ENCODE data around the gene SMCO2.

Gene SMCO2

DNA sequence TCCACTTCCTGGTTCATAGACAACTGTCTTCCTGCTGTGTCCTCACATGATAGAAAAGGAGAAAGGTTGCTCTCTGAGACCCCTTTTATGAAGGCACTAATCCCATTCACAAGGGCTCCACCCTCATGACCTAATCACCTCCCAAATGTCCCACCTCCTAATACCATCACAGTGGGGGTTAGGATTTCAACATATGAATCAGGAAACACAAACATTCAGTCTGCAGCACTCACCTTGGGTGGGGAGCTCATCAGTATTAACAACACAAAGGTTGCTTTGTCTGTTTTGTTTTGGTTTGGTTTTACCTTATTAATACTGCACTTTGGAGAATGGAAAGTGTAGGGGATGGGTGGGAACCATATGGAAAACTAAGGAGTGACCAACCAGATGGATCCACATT is 10.5 kb upstream of the SMCO2 start:
- H3K4me3 ChIP-seq (ENCODE audit: low read length) = no peak overlapping the region
- no peak for TF ChIP-seq ZNF274 (IDR thresholded peaks at IDR 0.05; ENCODE audit: low read depth, low read length)

DNA sequence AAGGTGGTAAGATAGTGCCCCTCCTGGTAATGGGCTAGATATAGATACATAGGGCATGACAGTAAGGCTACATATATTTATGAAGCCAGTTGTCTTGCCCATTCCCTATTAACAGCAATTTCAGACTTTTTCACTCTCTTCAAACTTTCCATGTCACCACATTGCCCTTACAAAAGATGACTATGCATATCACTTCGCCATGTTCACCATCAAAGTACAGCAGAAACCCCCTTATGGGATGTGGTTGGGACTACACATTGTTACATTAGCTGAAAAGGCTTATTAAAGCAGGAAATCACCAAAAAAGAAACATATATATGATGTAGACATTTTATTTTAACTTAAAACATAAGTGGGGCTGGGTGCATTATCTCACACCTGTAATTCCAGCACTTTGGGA is 9.8 kb upstream of the SMCO2 start:
- no peak for TF ChIP-seq ZNF274 (IDR thresholded peaks at IDR 0.05; ENCODE audit: low read depth, low read length)

DNA sequence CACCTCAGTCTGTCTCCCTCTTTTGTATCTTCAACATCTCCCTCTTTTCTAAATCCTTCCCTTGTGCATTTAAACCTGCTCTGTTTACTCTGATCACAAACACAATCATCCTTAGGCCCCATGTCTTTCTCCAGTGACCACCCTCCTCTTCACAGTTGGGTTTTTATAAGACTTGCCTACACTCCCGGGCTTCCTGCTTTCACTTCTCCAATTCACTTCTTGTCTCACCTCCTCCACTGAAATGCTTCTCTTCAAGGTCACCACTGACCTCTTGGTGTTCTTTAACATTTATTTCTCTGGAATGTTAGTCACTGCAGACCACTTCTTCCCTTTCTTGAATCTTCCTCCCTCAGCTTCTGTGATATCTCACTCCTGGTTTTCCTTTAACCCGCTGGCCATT is 8.7 kb upstream of the SMCO2 start:
- no peak overlapping the region for H3K4me3 ChIP-seq (ENCODE audit: low read length)
- TF ChIP-seq ZNF274 (IDR thresholded peaks at IDR 0.05; ENCODE audit: low read depth, low read length) = no peak

More for the DNA sequence above, 9.8 kb upstream of the SMCO2 start:
- no peak overlapping the region for H3K4me3 ChIP-seq (ENCODE audit: low read length)

GRCh38 chr12:27447761-27448160 is 1.2 kb downstream of the SMCO2 start:
- no peak for TF ChIP-seq ZNF274 (IDR thresholded peaks at IDR 0.05; ENCODE audit: low read depth, low read length)
- no peak overlapping the region for H3K4me3 ChIP-seq (ENCODE audit: low read length)

DNA sequence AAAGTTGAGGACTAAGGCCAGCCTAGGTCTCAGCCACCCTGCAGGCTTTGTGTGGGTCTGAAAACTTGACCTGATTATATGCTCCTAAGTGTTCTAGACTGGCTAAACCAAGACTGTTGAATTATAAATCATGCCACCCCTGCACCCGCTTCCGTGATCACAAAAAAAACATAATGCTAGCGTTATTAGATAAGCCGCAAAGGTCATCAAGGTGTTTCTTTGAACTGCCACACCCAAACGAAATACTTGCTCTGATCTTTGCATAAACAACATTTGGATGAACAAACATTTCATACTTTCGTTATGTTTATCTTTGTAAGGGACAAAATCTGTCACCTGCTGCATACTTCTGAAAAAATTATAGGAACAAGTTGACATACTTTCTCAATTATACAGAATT is 2.5 kb downstream of the SMCO2 start:
- H3K4me3 ChIP-seq (ENCODE audit: low read length) = no peak overlapping the region
- no peak for TF ChIP-seq ZNF274 (IDR thresholded peaks at IDR 0.05; ENCODE audit: low read depth, low read length)

GRCh38 chr12:27449893-27450534 is 3.5 kb downstream of the SMCO2 start:
- no peak overlapping the region for H3K4me3 ChIP-seq (ENCODE audit: low read length)
- TF ChIP-seq ZNF274 (IDR thresholded peaks at IDR 0.05; ENCODE audit: low read depth, low read length) = no peak

- TF ChIP-seq ZNF274 (IDR thresholded peaks at IDR 0.05; ENCODE audit: low read depth, low read length) = no peak
- H3K4me3 ChIP-seq (ENCODE audit: low read length) = no peak overlapping the region
These were observed 4.7 kb downstream of the SMCO2 start for GRCh38 chr12:27451036-27451825.

- TF ChIP-seq ZNF274 (IDR thresholded peaks at IDR 0.05; ENCODE audit: low read depth, low read length) = no peak
- no peak overlapping the region for H3K4me3 ChIP-seq (ENCODE audit: low read length)
These were observed 6.9 kb downstream of the SMCO2 start for GRCh38 chr12:27453421-27453820.

GRCh38 chr12:27455589-27455988 is 9.1 kb downstream of the SMCO2 start:
- H3K4me3 ChIP-seq (ENCODE audit: low read length) = no peak overlapping the region
- TF ChIP-seq ZNF274 (IDR thresholded peaks at IDR 0.05; ENCODE audit: low read depth, low read length) = no peak

- TF ChIP-seq ZNF274 (IDR thresholded peaks at IDR 0.05; ENCODE audit: low read depth, low read length) = no peak
- no peak overlapping the region for H3K4me3 ChIP-seq (ENCODE audit: low read length)
These were observed 10.1 kb downstream of the SMCO2 start for GRCh38 chr12:27456618-27457017.

- H3K4me3 ChIP-seq (ENCODE audit: low read length) = peak overlapping the region; percentile 26; the same call in 1 of the 2 replicates
- TF ChIP-seq ZNF274 (IDR thresholded peaks at IDR 0.05; ENCODE audit: low read depth, low read length) = no peak
These were observed 14.0 kb downstream of the SMCO2 start for GRCh38 chr12:27460471-27460978.

GRCh38 chr12:27462151-27462694 is 15.7 kb downstream of the SMCO2 start:
- TF ChIP-seq ZNF274 (IDR thresholded peaks at IDR 0.05; ENCODE audit: low read depth, low read length) = no peak
- no peak overlapping the region for H3K4me3 ChIP-seq (ENCODE audit: low read length)

DNA sequence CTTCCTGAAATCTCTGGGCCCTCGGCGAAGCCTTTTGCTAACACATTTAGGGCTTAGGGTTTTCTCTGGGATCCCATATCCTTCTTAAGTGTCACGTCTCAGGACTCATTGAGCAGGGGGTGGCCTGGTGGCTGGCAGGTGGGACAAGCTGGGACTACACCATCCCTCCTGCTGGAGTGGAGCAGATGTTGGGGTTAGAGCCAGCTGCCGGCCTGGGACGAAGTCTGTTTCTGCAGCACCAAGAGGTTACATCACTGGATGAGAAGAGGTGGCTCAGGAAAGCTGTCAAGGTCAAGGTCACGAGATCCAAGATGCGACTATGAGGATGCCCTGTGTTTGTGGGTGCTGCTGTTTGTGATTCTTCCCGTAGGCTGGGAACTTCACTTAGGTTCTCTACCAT is 16.3 kb downstream of the SMCO2 start:
- no peak for TF ChIP-seq ZNF274 (IDR thresholded peaks at IDR 0.05; ENCODE audit: low read depth, low read length)
- no peak overlapping the region for H3K4me3 ChIP-seq (ENCODE audit: low read length)

- no peak overlapping the region for H3K4me3 ChIP-seq (ENCODE audit: low read length)
- no peak for TF ChIP-seq ZNF274 (IDR thresholded peaks at IDR 0.05; ENCODE audit: low read depth, low read length)
These were observed 17.1 kb downstream of the SMCO2 start for GRCh38 chr12:27463511-27464219.
